NCI-H187 treated with DMSO at 0.1 percent for 48 hours (cell line): Measurements from ENCODE around the gene USP47.
"Not testable (repeated sequence)": the region's sequence is repeated elsewhere in the genome, so short reads cannot be mapped to it uniquely, and the experiment has no call there.

Experiments
- DNase-seq: peaks from one replicate; lab custom pipeline; 2025; lab: John Stamatoyannopoulos, UW

USP47 gene

DNA sequence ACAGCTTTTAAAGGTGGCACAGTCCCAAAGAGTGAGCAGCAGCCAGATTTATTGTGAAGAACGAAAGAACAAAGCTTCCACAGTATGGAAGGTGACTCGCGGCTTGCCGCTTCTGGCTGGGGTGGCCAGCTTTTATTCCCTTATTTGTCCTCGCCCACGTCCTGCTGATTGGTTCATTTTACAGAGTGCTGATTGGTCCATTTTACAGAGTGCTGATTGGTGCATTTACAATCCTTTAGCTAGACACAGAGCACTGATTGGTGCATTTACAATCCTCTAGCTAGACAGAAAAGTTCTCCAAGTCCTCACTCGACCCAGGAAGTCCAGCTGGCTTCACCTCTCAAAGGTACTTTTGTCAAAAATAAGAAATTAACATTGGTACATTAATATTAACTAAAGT, 10.4 kb upstream of the USP47 start:
- DNase-seq = not testable (repeated sequence)

- DNase-seq = no peak
Measured at GRCh38 chr11:11836676-11837231, 5.0 kb upstream of the USP47 start.

DNA sequence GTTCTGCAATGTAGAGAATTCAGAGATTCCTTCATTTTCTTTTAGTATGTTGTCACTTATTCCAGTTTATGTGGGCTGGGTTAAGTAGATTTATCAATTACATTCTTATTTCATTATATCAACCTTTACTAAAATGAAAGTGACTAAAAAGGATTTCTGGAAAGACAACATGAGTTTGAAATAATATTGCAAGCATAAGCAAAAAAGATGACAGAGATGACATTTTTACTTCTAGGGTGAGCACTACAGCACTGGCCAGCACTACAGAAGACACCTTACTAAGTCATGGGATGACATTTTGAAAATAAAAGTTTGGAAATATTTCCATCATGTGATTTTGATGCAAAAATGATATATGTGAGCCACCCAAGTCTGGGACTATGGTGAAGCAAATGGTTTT, 2.1 kb upstream of the USP47 start:
- DNase-seq = no peak

GRCh38 chr11:11841116-11841722, 553 bp upstream of the USP47 start:
- DNase-seq = no peak

DNA sequence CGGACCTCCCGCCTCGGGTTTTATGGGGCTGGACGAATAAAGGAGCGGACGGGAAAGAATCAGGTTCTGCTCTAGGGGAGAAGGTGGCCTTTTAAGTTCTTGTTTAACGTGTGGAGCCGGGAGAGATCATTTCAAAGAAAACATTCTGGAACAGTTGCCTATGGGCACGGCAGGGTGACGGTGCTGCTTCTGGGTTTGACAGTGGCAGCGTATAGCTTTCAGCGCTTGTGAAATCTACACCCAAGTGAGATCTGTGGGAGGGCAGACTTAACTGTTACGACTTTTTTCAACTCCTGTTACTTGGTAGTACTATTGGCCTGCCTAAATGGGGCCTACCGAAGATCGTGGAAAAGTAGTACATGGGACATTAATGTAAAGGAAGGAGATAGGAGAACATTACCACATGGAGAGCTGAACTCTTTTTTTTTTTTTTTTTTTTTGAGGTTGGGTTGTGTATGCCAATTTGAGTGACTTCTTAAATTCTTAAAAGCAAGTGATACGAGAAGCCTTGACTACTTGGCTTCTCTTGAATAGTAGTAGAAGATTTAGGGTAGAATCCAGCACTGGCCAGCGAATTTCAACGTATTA, 743 bp downstream of the USP47 start:
- no peak for DNase-seq

- no peak for DNase-seq
Measured at GRCh38 chr11:11843211-11843621, 1.4 kb downstream of the USP47 start.

GRCh38 chr11:11843642-11844041, 1.9 kb downstream of the USP47 start:
- no peak for DNase-seq

- DNase-seq = no peak
Measured at GRCh38 chr11:11844272-11844671, 2.5 kb downstream of the USP47 start.

DNA sequence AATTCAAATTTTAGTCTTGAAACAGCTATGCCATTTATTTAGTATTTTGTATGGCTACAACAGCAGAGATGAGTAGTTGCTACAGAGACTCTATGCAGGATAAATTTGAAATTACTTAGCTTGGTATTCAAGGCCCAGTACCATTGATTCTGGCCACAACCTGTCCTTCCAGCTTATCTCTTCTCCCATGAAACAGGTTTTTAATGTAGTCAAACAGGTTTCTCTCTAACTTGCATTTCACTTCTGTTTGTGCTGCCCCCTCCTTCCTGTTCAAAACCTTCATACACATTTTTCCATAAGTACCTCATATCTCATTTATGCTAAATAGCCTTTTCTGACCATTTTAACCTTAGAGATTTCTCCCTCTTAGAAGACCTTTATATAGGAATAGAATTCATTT, 3.3 kb downstream of the USP47 start:
- DNase-seq = no peak

DNA sequence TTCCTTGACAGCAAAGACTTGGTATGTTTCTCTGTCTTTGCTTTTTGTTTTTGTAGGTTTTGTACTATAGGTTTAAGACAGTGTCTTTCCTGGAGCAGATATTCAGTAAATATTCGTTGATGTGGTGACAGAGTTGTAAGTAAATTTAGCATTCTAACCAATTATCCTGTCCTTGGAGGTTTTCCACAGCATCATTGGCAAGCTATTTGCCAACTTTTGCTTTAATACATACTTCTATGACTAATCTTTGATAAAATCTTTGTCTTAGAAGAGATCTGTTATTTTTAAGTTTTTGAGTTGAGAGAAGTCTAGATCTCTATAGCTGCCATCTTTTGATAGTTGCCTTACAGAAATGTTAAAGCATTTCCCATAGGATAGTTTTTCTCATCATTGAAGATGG, 3.8 kb downstream of the USP47 start:
- no peak for DNase-seq

DNA sequence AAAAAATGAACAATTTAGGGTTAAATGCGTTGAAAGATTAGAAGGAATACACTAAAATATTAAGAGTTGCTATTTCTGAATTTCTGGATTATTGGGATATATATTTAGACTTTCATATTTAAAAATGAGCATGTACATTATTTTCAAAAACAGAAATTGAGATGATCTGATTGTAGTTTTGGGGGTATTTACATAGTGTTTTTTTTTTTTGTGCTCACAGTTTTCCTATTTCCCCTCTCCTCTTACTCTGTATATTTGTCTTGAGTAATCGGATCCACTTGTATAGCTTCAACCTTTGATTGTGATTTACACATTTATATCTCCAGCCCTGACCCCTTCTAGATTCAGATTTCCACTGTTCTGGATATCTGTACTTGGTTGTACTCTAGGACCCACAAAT, 5.3 kb downstream of the USP47 start:
- no peak for DNase-seq

DNA sequence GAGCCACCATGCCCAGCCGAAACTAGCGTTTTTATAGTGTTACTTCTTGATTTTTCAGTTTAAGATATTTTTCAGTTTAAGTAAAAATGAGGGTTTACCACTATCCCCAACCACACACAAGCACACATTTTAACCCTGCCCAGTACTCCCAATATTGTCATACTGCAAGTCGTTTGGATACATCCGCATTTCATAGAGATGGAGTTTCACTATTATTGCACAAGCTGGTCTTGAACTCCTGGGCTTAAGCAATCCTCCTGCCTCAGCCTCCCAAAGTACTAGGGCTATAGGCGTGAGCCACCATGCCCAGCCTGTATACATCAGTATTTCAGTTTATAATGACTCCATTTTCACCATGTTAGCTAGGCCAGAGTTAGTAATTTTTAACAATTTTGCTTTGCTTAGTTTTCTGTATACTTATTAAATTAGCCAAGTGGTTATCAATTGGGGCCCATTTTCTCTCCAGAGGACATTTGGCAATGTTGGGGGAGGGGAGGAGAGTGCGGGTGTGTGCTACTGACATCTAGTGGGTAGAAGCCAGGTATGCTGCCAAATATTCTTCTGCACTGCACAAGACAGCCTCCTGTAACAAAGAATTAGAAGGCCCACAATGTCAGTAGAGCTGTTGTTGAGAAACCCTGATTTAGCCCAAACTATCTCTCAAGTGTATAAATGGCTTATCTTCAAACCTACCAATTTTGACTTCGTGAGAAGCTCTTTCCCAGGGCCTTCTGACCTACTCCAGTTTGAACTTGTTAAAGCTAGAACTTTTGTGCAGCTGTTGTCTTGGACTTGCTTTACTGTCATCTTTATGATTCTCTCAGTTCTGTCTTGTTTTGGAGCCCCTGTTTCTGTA, 7.3 kb downstream of the USP47 start:
- DNase-seq = no peak

GRCh38 chr11:11850668-11851067, 8.9 kb downstream of the USP47 start:
- DNase-seq = no peak

DNA sequence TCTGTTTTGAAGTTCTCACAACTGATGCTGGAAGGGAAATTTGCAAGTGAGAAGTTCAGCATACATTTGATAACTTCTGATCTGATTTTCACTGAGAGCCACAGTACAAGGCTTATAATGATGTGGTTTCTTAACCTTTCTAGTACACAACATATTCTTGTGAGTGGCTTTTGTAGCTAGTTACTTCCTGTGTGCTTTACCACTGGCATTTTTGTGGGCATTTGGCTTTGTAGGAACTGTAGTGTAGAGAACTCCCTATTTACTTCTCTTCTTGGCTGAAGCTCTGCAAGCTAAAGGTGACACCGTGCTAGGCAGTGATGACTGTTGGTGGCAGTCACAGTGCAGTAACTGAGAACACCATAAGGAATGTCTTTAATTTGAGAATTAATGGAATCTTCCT, 14.9 kb downstream of the USP47 start:
- DNase-seq = no peak

- DNase-seq = no peak
Measured at GRCh38 chr11:11857769-11858168, 16.0 kb downstream of the USP47 start.

- no peak for DNase-seq
Measured at GRCh38 chr11:11858676-11859075, 16.9 kb downstream of the USP47 start.

DNA sequence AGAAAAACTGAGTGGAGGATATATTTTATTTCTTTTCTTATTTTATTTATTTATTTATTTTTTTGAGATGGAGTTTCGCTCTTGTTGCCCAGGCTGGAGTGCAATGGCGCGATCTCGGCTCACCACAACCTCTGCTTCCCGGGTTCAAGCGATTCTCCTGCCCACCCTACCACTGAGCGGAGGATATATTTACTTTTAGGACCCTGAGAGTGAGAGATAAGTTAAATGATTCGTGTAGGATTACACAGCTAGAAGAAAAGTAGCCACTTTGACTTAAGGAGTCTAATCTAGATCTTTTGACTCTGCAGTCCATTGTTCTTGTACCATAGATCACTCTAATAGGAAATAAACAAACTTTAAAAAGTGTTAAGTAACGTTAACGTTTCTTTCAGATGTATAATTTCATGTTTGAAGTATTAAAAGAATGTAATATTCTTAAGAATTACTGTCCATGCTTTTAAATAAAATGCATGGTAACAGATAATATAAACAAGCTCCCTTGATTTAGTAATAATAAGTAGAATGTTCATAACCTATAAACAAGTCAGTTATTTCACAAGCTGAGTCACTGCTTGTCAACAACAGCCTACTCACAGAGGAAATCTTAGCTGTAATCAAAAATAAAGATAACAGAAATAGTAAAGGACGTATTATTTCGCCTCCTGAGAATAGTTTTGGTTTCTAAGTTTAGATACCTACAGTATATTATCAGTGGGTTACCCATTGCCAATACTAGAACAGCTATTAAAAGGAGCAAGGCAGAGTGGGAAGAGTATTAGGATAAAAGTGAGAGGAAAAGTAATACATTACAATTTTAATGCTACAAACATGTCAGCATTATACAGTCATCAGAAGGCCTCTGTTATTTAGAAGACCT, 18.6 kb downstream of the USP47 start:
- no peak for DNase-seq

GRCh38 chr11:11862999-11863398, 21.2 kb downstream of the USP47 start:
- DNase-seq = no peak

DNA sequence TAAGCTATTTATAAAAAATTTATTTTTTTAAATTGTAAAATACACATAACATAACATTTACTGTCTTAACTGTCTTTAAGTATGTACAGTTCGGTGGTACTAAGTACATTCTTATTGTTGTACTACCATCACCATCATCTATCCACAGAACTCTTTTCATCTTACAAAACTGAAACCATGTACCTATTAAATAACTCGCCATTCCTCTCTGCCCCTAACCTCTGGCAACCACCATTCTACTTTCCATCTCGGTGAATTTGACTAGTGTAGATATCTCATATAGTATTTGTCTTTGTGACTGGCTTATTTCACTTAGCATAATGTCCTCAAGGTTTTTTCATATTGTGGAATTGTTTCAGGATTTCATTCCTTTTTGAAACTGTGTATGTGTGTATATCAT, 22.6 kb downstream of the USP47 start:
- no peak for DNase-seq

DNA sequence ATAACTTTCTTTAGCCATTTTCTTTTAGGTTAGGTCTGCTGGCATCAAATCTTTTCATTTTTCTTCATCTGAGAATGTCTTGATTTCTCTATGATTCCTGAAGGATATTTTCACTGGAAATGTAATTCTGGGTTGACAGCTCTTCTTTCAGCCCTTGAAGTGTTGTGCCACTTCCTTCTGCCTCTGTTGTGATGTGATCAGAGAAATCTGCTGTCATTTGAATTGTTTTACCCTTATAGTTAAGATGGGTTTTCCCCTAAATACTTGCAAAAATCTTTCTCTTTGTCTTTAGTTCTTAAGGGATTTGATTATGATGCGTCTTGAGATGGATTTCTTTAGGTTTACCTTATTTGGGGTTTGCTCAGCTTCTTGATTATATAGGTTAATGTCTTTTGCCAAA, 23.0 kb downstream of the USP47 start:
- no peak for DNase-seq

DNA sequence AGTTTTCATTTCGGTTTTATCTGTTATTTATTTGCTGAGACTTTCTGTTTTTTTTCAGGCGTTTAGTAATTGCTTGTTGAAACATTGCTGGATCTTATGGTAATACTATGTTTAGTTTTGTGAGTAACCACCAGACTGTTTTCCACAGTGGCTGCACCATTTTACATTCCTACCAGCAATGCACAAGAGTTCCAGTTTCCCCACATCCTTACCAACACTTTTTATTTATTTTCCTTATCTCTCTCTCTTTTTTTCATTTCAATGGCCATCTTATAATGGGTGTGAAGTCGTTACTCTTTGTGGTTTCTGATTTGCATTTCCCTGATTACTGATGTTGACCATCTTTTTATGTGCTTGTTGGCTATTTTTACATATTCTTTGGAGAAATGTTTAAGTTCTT, 23.7 kb downstream of the USP47 start:
- no peak for DNase-seq

DNA sequence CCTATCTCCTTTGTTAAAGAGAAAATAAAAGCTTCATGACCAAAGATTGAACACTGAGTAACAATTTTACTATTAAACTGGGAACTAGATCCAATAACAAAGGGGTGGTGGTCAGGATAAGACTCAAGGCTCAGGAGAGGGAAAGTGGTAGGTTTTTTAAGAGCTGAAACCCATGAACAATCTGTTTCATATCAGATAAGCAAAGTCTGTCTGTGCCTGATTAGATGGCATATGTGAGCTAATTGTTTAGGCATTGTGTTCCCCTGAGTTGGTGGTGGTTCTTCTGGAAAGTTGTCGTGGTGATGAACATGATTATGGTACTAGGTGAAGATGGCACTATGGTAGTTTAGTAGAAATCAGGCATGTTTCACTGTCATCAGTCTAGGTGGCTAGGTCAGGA, 24.4 kb downstream of the USP47 start:
- DNase-seq = no peak
